HG03432 (cell line): ENCODE measurements around the gene COL6A1.

Source experiments
- ATAC-seq: cut with Tn5 transposase; IDR thresholded peaks from one replicate; pipeline ENCODE4 v1.9.1; 2021; ENCODE audit warnings: mild to moderate bottlenecking, moderate library complexity; ENCODE audit not compliant: unreplicated experiment

COL6A1 gene

DNA sequence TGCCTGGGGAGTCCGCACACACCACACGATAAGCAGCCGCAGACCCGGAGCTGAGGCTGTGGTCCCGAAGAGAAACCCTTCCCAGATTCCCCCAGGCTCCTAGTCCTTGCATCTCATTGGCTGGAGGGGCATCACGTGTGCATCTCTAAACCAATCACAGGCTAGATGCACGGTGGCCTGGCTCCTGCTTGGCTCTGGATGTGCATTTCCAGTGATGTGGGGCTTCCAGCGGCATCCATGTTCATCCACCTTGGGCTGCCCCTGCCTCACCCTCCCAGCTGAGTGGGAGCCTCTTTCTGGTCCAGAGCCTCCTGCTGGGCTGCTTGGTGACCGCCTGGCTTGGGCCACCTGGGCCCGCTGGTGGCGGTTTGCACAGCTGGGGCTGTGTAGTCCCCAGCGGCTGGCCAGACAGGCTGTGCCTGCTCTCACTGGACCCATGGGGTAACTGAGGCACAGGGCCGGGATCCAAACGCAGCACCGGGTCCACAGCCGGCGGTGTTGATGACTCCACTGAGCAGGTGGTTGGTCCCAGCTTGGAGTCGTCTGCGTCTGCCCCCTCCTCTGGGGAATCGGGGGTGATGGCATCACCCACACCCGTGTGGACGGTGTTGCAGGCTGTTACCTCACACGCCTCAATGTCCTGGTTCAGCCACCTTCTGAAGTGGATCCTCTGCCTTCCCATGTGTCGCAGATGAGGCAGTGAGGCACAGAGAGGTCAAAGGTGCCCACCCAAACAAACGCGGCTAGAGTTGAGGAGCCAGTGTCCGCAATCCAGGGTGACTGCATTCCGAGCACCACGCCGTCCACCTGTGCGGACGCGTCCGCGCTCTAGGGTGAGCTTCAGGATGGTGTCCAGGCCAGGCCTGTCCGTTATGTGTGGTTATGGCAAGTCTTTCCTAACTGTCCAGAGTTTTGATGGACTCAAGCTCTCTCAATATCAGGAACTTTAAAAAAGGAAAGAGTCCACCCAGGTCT, 41.3 kb downstream of the COL6A1 start:
- no peak for ATAC-seq

DNA sequence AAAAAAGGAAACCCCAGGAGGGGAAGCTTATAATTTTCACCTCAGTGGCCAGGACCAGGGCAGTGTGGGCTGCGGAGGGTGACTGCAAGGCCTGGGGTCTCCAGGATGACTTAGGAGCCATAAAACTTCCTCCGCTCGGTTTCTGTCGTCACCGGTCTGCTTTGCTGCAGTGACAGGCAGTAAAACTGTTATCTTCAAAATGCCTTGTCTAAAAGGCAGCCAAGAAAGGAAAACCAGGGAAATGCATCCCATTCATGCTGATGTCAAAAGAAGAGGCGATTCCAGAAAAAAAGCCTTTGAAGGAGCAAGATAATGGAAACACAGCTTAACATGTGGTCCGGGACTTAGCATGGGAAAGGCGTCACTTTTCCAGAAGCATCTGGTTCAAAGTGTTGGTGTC, 42.0 kb downstream of the COL6A1 start:
- ATAC-seq, result no peak

DNA sequence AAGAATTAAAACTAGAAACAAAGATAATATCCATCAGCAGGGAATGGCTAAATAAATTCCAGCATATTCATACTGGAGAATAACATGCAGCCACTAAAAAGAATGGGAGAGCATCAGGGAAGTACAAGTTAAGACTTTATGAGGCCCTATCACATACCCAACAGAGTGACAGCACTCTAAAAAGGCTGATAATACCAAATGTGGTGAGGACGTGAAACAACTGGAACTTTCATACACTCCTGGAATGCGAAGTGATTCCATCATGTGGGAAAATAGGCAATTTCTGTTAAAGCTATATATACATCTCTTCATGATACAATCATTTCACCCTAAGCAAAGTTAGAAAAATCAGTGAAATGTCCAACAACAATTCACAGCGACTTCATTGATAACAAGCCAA, 42.6 kb downstream of the COL6A1 start:
- no peak for ATAC-seq

DNA sequence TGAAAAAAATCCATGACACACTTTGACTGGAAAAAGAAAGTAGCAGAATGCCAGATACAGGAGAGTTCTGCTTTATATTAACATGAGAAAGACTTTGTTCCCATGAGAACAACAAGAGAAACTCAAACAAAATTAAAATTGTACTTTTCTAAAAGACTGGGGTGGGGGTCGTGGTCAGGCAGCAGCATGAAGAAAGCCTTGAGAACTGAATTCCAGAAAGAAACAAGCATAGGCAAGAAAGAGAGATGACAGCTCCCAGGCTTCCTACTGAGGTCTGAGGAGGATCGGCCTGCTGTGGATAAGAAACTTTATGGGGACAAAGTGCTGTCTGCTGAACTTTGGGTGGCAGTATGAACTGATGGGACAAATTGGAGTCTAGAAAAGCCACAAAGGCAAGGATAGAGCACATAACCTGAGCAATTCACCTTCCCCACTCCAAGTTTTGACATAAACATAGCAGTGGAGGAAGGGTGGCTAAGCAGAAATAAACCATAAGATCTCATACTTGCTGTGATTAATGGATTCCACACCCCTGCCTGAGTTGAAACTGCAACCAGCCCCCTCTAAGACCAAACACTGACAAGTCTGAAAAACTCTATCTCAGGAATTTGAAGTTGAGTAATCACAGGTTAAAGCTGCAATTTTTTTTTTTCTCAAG, 43.7 kb downstream of the COL6A1 start:
- ATAC-seq, result no peak

DNA sequence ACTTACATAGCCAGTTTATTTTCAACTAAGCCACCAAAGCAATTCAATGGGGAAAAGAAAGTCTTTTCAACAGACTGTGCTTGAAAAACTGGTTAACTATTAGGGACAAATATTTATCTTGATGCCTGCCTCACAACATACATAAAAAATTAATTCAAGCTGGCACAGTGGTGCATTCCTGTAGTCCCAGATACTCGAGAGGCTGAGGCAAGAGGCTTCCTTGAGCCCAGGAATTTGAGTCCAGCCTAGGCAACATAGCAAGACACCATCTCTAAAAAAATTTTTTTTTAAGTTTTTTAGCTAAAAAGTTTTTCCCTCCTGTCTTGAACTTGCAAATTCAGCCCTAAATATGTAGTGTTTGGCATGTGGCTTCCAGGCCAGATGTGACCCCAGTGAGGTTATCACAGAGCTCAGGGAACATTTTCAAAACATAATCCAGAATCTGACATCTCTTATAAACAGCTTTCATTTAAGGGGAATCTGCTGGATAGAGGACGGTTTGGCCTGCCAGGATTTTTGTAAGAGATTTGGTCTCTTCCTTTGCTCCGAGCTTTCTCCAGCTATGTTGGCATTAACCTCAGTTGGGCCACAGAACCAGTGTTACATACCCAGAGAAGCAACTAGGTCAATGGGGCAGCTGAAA, 46.4 kb downstream of the COL6A1 start:
- ATAC-seq, result no peak

DNA sequence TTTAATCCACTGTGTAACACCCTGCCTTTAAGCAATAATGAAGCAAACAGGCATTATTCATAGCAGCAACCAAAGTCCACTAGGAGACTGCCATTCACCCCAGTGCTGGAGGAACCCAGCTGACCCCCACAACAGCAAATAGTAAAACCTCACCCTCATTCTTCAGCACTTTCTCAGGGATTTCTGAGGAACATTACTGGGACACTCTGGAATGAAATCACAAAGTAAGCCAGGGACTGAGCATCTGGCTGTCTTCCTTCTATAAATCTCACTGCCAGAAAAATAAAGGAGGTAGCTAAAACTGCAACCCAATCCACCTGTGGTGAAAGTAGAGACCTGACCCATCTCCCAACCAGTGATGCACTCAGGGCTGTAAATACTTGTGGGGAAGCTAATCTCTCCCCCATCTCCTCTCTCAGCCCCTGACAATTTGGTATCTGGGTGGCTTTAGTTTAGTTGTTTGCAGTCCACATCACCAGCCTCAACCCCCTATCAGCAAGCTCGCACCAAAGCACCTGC, 47.1 kb downstream of the COL6A1 start:
- ATAC-seq, result no peak

DNA sequence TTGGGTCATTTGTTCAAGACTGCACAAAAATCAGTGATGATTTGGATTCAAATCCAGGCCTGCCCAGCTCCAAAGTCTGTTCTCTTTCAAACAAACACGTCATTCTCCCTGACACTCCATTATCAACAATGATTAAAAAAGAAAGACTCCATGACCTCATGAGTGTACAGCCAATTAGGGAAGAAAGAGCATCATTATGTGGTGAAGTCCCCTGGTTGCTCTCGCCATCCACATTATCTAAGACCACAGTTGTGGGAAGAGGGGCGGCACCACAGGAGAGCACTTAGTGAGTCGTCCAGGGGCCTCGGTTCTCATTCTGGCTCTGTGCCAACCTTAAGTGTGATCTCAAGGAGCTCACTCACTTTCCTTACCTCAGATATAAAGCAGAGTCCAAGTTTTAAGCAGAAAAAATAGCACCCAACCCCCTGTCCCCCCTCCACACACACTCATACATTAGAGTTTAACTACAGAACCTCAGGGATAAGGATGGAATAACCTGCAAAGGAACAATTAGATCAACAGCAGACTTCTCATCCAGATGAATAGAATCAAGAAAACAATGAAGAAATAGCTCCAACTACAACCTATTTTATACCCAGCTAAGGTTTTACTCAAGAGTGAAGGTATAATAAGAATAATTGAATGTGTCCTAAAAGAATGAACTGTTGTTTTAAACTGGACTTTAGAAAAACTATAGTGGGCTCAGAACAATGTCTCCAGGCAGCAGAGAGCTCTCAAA, 47.8 kb downstream of the COL6A1 start:
- ATAC-seq, result no peak

DNA sequence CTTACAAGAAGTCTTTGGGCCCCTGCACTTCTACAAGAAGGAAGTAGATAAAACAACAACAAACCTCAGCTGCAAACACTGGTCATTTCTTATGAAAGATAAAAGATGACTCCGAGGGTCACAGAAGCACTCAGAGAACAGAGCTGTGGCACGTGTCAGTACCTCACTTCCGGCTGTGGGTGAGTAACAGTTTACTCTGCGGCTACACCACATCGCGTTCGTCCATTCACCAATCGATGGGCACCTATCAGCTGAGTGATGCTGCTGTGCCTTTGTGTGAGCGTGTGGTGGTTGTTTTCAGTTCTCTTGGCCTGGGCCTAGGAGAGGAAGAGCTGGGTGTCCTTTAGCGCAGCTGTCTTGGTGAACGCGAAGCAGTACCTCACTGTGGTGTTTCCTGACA, 49.9 kb downstream of the COL6A1 start:
- no peak for ATAC-seq

DNA sequence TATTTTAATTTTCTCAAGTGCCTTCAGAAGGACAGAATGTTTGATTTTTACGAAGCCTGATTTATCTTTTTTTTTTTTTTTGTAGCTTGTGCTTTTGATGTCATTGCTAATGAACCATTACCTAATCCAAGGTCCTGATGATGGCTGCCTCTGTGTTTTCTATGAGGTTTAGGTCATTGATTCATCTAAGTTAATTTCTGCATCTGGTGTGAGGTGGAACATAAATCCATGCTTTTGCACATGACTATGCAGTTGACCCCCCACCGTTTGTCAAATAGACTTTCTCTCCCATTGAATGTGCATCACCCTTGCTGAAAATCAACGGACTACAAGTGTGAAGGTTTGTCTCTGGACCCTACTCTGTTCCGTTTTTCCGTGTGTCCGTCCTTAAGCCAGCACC, 50.5 kb downstream of the COL6A1 start:
- no peak for ATAC-seq

DNA sequence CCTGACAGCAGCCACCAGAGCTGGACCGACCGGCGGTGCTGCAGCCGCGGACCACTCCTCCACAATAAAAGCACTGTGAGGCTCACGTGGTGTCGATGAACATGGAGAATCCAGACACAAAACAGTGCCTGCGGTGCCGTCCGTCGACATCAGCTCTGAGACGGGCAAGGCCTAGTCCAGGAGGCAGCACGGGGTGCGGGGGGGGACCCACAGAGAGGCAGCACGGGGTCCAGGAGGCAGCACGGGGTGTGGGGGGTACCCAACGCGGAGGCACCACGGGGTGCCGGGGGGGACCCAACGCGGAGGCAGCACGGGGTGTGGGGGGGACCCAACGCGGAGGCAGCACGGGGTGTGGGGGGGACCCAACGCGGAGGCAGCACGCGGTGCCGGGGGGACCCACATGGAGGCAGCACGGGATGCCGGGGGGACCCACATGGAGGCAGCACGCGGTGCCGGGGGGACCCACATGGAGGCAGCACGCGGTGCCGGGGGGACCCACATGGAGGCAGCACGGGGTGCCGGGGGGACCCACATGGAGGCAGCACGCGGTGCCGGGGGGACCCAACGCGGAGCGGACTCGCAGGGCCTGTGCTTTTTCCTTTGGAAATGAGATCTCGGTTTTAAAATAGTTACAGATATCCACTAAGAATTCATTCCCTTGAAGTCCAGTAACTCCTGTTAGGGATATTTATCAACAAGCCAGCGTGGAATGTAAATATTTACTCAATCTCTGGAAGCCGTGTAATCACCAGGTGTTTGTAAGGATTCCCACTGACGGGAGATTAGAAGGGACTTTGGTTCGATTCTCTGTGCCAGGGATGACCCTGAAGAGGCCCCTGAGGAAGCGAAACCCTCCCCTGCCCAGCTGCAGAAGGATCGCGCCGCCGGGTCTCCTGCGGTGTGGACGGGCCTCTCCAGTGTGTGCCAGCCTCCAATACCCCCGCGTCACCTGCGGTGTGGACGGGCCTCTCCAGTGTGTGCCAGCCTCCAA, 52.1 kb downstream of the COL6A1 start:
- ATAC-seq, result no peak

DNA sequence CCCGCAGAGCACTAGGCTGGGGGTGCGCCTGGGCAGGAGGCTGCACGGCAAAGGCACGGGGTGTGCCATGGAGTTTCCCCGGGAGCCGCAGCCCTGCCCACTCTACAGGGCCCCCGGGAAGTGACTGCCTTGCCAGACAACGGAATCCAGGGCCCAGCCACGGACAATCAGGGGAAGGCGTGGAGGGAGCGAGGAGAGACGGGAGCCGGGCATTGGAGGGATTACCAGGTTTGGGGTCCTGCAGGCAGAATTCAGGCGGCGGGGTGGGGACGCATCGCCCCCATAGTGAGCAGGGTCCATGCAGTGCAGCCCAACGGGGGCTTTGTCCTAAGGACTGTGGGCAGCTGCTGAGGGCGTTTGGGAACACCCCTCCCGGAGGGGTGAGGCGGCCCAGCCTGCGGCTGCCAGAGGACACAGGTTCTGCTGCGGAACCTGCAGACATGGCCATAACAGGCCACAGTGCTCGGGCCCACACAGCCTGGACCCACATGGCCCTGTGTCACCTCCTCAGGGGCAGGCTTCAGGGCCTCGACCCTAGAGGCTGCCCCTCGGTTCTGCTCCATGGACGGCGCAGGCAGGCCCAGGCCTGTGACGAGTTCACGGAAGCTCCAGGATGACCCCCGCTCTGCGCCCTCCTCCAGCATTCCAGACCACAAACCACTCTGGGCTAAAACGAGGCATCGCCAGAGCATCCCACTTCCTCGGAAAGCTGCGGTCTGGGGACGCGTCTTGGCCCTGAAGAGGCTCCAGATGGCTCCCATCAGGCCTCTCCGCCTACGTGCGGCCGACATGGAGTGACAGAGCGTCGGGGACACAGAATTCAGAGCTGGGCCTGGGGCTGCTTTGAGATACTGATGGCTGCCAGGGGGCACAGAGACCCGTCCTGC, 54.5 kb downstream of the COL6A1 start:
- ATAC-seq, result no peak

DNA sequence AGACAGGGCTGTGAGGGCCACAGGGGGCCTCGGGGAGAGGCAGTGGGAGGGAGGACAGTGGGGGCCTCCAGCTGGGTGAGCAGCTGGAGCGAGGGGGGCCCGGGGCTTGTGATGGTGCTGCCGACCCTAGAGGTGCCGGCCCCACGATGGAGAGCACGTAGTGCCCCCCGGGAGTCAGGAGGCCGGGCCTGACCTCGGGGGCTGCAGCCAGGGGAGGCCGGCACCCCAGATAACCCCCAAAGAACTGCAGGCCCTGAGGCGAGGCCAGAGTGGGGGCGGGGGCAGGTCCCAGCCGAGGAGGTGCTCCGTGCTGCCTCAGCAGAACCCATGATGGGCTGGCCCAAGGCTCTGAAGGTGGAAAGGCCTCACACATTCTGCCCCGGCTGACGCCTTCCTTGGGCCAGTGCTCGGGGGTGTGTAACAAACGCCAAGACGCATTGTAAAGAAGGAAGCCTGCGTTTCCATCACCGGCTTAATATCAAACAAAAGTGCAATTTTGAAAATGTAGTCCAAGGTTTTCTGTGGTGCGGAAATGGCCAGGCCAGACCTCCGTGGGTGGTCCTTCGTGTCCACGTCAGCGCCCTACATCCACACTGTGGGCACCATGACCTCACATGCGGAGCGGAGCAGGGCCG, 55.2 kb downstream of the COL6A1 start:
- no peak for ATAC-seq

DNA sequence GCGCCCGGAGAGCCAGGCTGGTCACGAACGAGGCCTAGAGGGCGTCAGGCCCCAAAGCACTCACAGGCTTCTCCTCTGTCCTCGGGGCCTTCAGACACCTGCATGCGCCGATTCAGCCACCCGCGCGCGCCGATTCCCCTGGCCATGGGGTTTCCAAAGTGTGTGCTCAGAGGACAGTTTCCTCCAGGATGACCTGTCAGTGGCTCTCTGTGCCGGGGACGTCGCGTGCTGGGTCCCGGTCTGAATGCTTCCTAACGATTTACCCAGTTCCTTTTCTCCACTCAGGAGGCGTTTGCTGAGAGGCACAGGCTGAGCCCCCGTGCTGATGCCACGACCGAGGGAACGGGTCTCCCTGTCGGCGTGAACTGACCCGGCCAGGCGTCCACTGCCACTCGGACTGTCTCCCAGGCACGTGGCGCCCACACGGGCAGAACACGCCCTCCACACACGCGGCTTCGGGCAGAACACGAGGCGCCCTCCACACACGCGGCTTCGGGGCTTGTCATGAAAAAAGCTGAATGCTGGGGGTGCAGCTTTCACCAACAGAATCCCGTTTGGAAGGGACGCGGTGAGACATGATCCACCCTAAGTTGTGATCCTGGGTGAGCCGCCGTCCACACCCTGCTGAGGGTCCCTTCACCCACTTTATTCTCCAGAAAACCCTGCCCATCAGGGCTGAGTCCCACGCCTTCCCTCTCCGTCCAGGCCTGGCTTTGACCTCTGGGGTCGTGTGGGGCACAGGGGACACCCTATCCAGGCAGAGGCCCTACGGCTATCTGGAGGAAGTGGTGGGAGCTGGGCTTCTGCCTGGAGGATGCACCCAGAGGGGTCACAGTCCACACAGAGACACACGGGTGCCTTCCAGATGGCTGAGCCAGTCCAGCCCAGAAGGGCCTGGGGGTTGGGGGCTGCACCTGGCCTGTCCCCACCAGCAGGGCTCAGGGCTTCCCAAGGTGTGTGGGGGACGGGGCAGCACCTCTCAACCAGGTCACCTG, 56.1 kb downstream of the COL6A1 start:
- no peak for ATAC-seq

DNA sequence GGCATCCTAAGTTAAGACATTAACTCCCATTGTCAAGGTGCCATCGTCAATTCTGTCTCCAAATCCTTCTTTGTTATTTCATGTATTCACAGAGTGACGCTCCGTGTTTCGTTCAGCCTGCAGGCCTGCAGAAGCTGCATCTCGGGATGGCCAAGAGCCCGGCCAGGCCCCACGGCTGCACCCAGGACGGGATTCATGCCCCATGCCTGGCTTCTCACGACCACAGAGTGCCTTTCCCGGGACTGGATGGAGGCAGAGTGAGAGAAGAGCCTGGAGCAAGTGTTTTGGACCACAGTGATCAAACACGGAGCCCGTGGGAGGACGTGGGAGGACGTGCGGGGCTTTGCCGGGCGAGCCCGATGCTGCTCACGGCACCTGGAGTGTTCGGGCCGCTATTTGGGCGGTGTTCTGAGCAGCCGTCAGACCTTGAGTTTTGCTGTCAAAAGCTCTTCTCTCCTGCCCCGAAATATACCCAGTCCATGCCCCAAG, 56.8 kb downstream of the COL6A1 start:
- ATAC-seq, result no peak

DNA sequence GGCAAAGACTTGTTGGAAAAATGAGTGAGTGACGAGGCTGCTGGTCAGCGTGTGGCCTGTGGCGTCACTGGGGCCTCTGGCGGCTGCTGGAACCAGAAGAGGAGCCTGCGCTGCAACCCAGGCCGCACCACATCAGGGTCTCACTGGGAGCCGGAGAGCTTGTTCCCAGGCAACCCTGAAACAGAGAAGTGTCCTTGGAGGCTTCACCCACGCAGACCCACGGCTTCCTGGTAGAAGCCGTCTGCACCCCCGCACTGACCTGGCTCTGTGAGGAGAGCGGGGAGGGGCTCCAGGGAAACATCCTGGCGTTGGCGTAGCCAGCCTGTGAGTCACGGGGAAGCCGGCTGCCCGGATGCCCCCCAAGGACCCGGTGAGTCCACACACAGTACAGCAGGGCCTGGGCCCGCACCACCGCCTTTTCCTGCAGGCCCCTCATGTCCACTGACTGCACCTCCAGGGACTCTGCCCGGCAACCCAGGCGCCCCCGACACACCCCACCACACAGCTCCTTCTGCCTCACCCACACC, 57.4 kb downstream of the COL6A1 start:
- no peak for ATAC-seq

DNA sequence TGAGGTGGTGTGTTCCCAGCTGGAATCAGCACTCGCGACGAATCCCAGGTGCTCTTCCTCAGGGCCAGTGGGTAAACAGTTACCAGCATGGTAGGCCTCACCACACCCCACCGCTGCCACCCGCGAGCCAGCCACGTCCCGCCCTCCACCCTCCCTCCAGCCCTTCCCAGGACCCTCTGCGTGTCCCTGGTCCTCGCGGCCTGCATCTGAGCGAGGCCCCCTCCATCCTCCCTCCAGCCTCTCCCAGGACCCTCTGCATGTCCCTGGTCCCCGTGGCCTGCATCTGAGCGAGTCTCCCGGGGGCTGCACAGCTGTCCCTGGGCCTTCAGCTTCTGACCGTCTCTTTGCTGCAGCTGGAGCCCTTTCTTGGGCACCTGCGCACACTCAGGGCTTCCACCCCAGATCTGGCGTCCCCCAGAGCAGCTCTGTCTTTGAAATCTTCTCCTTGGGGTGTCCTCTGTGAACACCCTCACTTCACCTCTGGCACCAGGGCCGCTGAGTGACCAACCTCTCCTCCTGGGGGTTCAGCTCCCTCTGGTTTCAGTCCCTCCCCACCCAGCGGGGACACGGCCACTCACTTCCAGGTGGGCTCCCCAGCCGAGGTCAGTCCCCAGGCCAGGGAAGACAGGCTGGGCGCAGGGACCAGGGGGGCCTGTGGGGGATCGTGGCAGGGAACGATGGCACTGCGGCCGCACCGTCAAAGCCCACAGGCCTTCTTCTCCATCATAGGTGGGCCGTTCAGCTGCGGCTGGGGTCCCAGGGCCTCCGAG, 58.5 kb downstream of the COL6A1 start:
- ATAC-seq, result no peak
